SK-N-SH (cell line): ENCODE data around the gene GLOD5.

Experiments
- CTCF ChIP-seq: fragments of 200-600 bp; sonication (generic); IDR thresholded peaks from 2 replicates; pipeline ENCODE4 v1.6.1; 2017; ENCODE audit warnings: antibody characterized with exemption, mild to moderate bottlenecking, moderate library complexity
- MXI1 ChIP-seq: IDR thresholded peaks from 2 replicates; pipeline ENCODE4 v1.6.1; 2012; ENCODE audit warnings: mild to moderate bottlenecking, low read depth, low read length, improper control_type of control experiment
- POLR2AphosphoS5 ChIP-seq: IDR thresholded peaks from 2 replicates; pipeline ENCODE4 v1.6.1; 2012; ENCODE audit warnings: low read depth, low read length
- RAD21 ChIP-seq: IDR thresholded peaks from 2 replicates; pipeline ENCODE4 v1.6.1; 2012; ENCODE audit warnings: mild to moderate bottlenecking, low read length
- YY1 ChIP-seq: IDR thresholded peaks from 2 replicates; pipeline ENCODE4 v1.4.0; 2012; ENCODE audit warnings: low read depth, mild to moderate bottlenecking
- TF ChIP-seq, protein P1 (sequence below): IDR thresholded peaks from 2 replicates; pipeline ENCODE4 v1.6.1; 2012; ENCODE audit warnings: mild to moderate bottlenecking, low read depth, low read length, moderate library complexity
- TF ChIP-seq, protein P2 (sequence below): IDR thresholded peaks from 2 replicates; pipeline ENCODE4 v1.4.0; 2012; ENCODE audit warnings: low read depth, borderline replicate concordance

GRCh38 chrX:48801280-48802088, 39.9 kb downstream of the GLOD5 start, which contains the start of gene HDAC6:
- TF ChIP-seq RAD21 = no peak
- TF ChIP-seq, protein P1, sequence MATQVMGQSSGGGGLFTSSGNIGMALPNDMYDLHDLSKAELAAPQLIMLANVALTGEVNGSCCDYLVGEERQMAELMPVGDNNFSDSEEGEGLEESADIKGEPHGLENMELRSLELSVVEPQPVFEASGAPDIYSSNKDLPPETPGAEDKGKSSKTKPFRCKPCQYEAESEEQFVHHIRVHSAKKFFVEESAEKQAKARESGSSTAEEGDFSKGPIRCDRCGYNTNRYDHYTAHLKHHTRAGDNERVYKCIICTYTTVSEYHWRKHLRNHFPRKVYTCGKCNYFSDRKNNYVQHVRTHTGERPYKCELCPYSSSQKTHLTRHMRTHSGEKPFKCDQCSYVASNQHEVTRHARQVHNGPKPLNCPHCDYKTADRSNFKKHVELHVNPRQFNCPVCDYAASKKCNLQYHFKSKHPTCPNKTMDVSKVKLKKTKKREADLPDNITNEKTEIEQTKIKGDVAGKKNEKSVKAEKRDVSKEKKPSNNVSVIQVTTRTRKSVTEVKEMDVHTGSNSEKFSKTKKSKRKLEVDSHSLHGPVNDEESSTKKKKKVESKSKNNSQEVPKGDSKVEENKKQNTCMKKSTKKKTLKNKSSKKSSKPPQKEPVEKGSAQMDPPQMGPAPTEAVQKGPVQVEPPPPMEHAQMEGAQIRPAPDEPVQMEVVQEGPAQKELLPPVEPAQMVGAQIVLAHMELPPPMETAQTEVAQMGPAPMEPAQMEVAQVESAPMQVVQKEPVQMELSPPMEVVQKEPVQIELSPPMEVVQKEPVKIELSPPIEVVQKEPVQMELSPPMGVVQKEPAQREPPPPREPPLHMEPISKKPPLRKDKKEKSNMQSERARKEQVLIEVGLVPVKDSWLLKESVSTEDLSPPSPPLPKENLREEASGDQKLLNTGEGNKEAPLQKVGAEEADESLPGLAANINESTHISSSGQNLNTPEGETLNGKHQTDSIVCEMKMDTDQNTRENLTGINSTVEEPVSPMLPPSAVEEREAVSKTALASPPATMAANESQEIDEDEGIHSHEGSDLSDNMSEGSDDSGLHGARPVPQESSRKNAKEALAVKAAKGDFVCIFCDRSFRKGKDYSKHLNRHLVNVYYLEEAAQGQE = no peak
- TF ChIP-seq MXI1 = 0 out of 2 replicates have a peak, but pooled peaks have one; percentile 20
- peak; percentile 58; the same call in 1 of the 2 replicates for TF ChIP-seq POLR2AphosphoS5
- TF ChIP-seq CTCF = no peak
- TF ChIP-seq, protein P2, sequence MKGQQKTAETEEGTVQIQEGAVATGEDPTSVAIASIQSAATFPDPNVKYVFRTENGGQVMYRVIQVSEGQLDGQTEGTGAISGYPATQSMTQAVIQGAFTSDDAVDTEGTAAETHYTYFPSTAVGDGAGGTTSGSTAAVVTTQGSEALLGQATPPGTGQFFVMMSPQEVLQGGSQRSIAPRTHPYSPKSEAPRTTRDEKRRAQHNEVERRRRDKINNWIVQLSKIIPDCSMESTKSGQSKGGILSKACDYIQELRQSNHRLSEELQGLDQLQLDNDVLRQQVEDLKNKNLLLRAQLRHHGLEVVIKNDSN = no peak
- TF ChIP-seq YY1 = no peak
